ENCODE measurements around the gene TCERG1L. TPM values are rescaled to one million over a fixed set of nuclear protein-coding genes. Genes with fewer than 3 reads are reported as not detected.
"Not testable (repeated sequence)": the region's sequence is repeated elsewhere in the genome, so short reads cannot be mapped to it uniquely, and the experiment has no call there.

TCERG1L gene
- total RNA-seq, 1 experiment from 2014 or later: 0.05 TPM

DNA sequence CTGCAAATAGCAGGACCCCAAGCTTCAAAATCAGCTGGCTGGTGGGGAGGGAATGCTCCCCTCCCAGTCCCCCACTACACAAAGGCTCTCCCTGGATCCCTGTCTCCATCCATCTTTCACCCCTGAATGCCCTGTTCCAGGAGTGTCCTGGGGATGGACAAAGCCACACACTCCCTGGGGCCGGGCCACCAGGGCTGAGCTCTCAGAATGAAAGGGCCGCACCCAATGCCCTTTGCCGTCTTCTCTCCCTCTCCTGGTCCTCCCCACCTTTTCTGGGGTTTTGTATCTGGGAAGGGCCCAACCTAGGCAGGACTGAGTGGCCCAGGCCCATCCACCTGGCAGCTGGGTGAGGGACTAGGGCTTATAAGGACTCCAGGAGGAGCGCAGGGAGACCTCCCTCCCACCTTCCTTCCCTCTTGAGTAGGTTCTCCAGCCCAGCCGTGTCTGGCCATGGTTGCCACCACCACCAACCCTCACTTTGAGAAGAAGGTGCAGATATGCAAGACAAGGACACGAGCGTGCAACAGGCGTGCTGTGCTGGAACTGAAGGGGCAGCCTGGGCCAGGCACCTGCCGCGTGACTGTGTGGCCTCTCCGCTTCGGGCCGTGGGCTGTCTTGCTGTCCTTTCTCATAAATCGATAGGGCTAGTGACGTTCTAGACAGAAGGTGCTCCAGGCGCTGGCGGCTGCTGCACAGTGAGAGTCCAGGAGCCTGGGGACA lies 157.1 kb downstream of the TCERG1L start:
- in situ Hi-C loops (cut with HindIII; ENCODE audit: low pct_unique_long_range_greater_than_20kb, low sequenced_read_pairs): no loop called here
- no peak for DNase-seq (ENCODE audit: low read depth, low spot score)

DNA sequence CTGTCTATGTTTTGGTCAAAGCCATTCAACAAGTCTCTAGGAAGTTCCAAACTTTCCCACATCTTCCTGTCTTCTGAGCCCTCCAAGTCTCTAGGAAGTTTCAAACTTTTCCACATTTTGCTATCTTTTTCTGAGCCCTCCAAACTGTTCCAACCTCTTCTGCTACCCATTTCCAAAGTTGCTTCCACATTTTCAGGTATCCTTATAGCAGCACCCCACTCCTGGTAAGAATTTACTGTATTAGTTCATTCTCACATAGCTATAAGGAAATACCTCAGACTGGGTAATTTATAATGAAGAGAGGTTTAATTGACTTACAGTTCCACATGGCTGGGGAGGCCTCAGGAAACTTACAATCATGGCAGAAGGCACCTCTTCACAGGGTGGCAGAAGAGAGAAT lies 159.1 kb downstream of the TCERG1L start:
- in situ Hi-C loops (cut with HindIII; ENCODE audit: low pct_unique_long_range_greater_than_20kb, low sequenced_read_pairs): not testable (repeated sequence)

DNA sequence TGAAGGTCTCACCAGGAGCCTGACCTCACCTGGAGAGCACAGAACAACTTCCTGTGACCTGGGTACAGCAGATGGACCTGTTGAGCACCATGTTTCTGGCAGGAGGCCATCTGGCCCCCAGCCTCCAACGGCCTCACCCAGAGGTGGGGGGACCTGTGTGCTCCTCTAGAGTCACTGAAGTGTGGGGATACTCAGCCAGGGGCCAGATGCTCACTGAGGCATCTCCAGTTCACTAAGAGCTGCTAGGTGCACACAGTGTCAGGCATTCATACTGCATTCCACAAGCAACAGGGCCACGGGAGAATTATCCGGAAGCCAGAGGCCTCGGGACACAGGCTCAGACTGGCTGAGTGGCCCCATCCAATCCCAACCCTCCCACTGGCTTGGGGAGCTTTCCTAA lies 161.4 kb downstream of the TCERG1L start:
- in situ Hi-C loops (cut with HindIII; ENCODE audit: low pct_unique_long_range_greater_than_20kb, low sequenced_read_pairs): no loop called here
- DNase-seq (ENCODE audit: low read depth, low spot score): no peak

More for the DNA sequence above, 159.1 kb downstream of the TCERG1L start:
- not testable (repeated sequence) for DNase-seq (ENCODE audit: low read depth, low spot score)

DNA sequence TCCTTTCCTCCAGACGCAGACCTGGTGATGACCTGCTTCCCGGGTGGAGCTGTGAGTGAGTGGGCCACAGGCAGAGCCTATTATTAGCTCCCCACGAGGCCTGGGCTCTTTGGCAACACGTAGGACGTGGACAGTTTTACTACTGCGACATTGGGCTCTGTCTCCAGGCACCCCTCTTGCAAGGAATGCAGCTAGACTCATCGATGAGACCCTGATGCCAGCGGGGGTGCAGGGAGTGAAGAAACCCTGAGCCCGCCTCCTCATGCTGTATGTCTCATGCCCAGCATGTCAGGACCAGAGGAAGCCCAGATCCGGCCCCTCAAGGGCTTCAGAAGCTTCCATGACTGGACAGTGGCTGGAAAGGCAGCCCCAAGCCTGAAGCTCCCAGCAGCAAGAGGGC lies 161.9 kb downstream of the TCERG1L start:
- in situ Hi-C loops (cut with HindIII; ENCODE audit: low pct_unique_long_range_greater_than_20kb, low sequenced_read_pairs): no loop called here
- DNase-seq (ENCODE audit: low read depth, low spot score): no peak

DNA sequence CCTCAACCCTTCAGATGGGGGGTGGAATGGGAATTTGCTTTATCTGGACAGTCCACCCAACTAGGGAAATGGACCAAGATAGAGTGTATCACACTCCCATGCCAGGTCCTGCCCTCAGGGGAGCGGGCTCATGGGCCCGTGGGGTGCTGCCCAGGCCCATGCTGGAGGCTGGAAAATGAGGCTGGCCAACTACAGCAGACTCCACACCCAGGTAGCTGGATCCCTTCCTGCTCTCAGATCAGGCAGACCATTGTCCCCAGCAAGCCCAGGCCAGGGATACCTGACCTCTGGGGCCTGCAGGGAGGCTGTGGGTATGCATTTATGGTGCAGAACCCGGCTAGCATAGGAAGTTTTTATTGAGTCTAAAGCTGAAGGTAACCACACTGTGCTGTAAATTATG lies 162.4 kb downstream of the TCERG1L start:
- in situ Hi-C loops (cut with HindIII; ENCODE audit: low pct_unique_long_range_greater_than_20kb, low sequenced_read_pairs): no loop called here
- DNase-seq (ENCODE audit: low read depth, low spot score): no peak

DNA sequence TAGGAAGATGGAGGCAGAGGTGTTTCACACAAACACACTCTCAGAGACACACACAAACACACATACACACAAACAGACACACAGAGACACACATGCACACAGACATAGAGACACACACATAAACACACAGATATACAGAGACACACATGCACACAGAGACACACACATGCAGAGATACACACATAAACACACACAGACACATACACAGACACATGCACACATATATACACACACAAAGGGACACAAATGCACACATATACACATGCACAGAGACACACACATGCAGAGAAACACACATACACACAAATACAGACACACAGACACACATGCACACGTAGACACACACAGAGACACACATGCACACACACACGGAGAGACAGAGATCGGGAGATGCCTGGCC lies 163.3 kb downstream of the TCERG1L start:
- in situ Hi-C loops (cut with HindIII; ENCODE audit: low pct_unique_long_range_greater_than_20kb, low sequenced_read_pairs): no loop called here
- DNase-seq (ENCODE audit: low read depth, low spot score): no peak

DNA sequence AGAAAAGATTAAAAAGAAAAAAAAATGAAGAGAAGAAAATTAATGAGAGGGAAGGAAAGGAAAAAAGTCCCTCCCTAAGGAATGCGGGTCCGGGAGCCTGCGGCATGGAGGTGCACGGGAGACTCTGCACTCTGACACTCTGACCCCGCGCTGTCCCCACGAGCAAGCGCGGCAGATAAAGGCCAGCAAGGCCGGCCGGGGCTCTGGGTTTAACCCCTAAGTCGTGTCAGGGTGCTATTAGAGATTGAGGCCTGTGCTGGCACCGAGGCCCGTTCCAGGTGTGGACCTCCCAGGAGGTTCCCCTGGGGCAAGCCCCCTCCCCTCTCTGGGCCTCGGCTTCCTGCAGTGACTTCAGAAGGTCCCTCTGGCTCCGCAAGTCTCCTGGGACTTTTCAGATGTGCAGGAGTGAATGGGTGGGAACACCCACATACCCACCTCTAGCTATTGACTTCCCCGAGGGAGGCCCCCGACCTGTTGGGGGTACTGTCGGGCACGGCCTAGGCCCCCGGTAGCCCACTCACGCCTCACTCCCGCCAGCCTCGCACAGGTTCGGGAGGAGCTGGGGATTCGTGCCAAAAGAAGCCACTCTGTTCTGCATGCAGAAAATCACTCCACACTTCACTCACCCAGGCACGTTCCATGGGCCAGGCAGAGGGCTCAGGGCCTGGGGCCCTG lies 164.1 kb downstream of the TCERG1L start:
- DNase-seq (ENCODE audit: low read depth, low spot score): no peak
- in situ Hi-C loops (cut with HindIII; ENCODE audit: low pct_unique_long_range_greater_than_20kb, low sequenced_read_pairs): no loop called here

DNA sequence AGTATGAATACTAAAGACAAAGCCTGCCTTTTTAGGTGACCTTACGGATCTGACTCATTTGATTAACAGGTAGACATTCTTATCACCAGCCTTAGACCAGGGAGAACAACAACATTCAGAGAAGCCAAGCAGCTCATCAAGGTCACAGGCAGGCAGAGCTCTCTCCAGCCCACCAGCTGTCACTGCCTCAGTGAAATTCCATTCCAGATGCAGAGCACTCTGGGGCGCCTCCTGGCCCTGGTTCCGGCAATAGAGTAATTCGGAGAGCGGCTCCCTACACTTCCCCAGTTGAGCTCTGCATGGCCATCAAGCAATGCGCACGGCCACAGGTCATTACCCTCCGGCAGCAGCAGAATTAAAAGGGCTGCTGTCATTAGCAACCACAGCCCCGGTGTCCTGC lies 164.7 kb downstream of the TCERG1L start:
- in situ Hi-C loops (cut with HindIII; ENCODE audit: low pct_unique_long_range_greater_than_20kb, low sequenced_read_pairs): no loop called here
- no peak for DNase-seq (ENCODE audit: low read depth, low spot score)

DNA sequence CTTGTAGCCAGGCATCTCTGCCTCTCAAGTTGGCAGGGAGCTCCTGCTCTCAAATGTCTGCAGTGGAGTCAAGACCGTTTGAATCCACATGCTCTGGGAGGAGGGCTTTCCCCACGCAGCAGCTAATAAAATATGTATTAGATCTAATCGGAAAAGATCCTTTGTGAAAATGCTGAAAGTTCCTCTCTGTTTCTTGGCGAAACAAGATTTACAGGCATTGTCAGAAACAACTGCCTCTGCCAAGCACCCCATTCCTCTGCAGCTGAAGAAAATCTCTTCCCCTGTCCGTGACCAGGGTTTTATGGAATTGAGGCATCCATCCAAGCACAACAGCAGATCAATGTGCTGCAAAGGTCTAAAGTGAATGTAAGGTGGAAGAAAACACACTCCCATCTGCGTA lies 165.8 kb downstream of the TCERG1L start:
- DNase-seq (ENCODE audit: low read depth, low spot score): no peak
- in situ Hi-C loops (cut with HindIII; ENCODE audit: low pct_unique_long_range_greater_than_20kb, low sequenced_read_pairs): no loop called here

DNA sequence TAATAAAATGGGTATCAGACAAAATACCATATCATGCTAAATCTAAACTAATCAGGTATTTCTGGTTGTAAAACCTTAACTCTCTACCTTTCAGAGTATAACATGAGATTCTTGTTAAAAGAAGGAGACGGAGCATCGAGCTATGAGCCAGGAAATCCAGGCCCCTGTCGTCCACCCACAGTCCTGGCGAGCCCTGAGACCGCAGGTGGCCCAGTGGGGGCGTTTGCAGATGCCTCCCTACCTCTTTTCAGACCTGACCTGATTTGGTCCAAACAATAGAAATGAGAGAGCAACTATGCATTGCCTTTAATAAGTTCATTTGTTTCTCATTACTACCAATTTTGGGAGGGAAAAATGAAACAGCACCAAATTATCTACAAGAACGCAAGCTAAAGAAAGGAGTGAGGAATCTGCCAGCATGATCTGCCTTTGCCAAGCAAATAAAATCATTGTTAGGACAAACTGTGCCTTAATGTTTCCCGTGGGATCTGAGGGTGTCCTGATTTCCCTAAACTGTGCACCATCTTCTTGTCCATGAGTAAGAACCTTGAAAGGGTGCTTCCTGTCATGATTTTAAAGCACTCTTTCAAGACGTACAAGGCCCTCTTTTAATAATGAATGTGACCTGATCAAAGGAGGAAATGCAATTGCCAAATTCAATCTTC lies 166.7 kb downstream of the TCERG1L start:
- in situ Hi-C loops (cut with HindIII; ENCODE audit: low pct_unique_long_range_greater_than_20kb, low sequenced_read_pairs): no loop called here
- no peak for DNase-seq (ENCODE audit: low read depth, low spot score)

DNA sequence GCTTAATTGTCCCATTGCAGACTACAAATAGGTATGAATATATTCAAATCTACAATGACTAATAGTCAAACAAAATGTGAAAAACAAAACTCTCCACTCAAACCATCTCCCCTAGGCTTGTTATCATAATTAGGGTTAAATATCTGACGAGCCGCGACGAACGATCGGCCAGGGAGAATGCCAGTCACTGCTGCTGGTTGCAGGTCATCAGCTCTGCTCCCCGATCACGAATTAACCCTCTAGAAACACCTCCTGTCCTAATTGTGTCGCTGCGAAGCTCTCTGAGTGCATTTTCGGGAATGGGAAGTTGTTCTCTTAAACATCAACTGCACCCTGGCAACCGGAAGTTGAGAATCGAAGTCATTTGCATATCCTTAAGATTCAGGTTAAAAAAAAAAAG lies 167.3 kb downstream of the TCERG1L start:
- in situ Hi-C loops (cut with HindIII; ENCODE audit: low pct_unique_long_range_greater_than_20kb, low sequenced_read_pairs): no loop called here

DNA sequence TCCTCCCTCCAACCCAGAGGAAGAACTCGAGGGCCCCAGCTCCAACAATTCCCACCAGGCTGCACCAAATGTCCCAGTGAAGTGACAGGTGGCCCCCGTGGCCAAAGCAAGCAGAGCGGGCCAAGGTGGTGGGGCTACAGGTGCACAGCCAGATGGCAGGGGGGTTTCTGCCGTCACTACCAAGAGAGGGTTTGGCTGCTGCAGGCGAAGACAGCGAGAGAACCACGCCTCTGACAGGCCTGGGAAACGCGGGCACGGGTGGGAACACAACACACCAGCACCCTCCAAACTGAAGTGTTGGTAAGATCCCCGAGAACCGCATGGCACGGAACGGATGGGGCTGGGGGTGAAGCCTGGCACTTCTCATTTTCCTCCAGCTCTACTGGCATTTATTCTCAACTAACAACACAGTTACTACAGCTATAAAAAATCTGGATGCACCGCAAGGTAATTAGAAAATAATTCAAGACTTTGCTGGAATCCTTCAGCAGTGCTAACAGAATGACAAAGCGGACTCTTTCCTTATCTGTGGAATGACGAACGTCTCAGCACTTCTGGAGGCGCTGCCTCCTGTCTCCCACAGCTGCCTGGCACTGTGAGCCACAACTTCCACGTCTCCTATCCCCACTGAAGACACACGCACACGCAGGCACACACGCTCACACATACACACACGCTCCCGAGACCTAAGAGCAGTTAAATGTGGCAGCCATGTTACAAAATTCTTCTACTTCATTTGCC lies 167.9 kb downstream of the TCERG1L start:
- in situ Hi-C loops (cut with HindIII; ENCODE audit: low pct_unique_long_range_greater_than_20kb, low sequenced_read_pairs): no loop called here
- no peak for DNase-seq (ENCODE audit: low read depth, low spot score)

More for the DNA sequence above, 167.3 kb downstream of the TCERG1L start:
- DNase-seq (ENCODE audit: low read depth, low spot score): no peak

DNA sequence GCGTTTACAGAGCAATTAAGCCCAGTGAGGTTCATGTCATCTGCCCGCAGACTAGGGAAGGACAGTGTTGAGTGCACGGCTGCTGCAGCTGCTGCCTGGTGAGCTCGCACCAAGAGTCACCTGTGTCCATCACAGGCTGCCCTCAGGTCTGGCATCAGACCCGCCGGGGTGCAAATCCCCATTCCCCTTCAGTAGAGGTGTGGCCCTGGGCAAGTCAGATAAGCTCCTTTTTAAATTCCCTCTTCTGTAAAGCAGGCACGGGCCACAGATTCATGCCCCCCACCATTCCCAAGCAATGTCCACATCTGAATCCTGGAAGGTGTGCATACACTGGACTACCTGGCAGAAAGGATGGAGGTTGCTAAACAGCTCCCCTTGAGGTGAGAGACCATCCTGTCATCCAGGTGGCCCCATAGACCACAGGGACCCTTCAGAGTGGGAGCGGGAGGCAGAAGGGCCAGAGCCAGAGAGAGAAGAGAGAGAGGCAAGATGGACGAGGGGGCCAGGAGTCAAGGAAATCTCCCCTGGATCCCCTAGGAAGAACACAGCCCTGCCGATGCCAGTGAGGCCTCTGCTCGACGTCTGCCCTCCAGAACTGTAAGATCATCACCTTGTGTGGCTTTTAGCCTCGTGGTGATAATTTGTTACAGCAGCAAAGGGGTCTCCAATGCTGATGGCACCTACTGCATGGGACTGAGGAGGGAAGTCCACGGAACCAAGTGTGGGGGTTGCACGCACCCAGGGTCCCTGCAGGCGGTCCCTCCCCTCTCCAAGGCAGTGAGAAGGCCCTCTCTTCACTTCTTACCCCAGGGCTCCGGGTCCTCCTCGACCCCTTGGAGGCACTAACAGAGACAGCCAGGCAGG lies 168.8 kb downstream of the TCERG1L start:
- no peak for DNase-seq (ENCODE audit: low read depth, low spot score)
- in situ Hi-C loops (cut with HindIII; ENCODE audit: low pct_unique_long_range_greater_than_20kb, low sequenced_read_pairs): no loop called here

DNA sequence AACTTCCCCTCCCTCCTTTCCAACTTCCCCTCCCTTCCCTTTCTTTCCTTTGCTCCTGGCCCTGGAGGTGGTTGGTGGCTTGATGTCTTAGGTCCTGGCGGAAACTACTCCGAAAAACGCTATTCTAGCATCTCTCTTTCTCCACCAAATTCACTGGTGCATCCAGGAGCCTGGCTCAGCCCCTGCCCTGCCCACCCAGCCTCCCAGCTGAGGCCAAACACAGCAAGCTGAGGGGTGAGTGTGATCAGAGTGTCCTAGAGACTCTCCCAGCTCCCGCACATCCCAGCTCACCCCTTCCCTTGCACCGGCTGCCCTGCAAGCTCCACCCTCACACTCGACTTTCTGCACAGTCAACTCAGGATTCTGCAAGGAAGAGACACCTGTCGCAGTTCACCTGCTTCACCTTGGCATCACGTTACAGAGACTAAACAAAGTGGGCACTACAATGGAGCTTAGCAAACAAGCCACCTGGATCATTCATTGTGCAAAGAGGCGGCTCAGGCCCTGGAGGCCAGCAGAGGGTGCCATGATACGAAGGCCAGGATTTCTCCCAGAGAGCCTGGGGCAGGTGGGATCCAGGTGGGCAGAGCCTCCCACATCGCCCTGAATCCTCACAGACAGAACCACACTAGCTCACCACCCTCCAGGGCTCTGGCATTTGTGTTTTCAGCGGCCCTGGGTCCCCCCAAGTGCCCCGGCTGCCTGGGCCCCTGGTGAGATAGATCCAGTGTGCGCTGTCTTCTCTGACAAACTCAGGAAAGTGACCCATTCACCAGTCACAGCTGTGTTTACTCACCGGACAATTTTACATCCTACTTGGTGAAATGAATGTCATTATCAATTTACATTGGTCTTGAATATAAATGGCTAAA lies 169.6 kb downstream of the TCERG1L start:
- DNase-seq (ENCODE audit: low read depth, low spot score): no peak
- in situ Hi-C loops (cut with HindIII; ENCODE audit: low pct_unique_long_range_greater_than_20kb, low sequenced_read_pairs): no loop called here

DNA sequence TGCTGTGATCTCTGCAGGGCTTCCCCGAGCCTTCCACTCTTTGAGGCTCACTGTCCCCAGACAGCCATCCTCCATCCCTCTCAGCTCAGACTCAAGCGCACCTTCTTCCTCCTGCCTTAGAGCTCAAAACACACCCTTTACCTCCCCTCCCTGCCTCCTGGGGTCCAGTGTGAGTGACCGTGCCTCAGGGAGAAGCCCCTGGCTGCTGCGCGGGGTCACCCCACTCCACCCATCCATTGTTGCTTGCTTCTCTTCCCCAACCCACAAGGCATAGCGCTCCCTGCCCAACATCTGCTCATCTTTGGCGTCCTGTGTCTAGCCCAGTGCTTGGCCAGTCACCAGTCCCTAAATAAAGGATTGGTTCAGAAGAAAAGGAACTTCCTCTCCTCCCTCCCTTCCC lies 170.3 kb downstream of the TCERG1L start:
- in situ Hi-C loops (cut with HindIII; ENCODE audit: low pct_unique_long_range_greater_than_20kb, low sequenced_read_pairs): no loop called here
- no peak for DNase-seq (ENCODE audit: low read depth, low spot score)

DNA sequence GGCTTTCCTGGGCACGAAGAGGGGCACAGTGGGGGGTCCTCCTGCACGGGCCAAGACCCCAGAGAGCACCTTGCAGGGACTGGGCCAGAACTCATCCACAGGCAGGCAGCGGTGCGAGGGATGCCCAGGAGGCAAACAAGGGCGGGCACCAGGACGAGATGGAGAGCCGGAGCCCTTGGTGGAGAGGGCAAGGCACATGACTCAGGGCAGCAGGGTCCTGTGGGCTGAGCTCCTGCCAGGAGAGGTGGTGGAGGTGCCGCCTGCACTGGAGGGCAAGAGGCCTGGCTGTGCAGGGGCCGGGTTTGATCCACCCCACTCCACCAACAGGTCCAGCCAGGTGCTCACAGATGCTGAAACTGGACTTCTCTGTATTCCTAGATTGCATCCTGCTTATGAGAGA lies 170.9 kb downstream of the TCERG1L start:
- in situ Hi-C loops (cut with HindIII; ENCODE audit: low pct_unique_long_range_greater_than_20kb, low sequenced_read_pairs): no loop called here

More for the DNA sequence above, 170.9 kb downstream of the TCERG1L start:
- DNase-seq (ENCODE audit: low read depth, low spot score): no peak
